Cardiac septum (tissue), 1 donor: Measurements from ENCODE around the gene SLC24A3. TPM values are rescaled to one million over a fixed set of nuclear protein-coding genes. Genes with fewer than 3 reads are reported as not detected.

ENCODE experiments used
- DNase-seq: peaks from one replicate; pipeline ENCODE4 v3.0.0-alpha.2; 2020; ENCODE audit warnings: low spot score
- intact Hi-C: fragments of 100-400 bp; cut with DNase I; formaldehyde crosslinking; loops from one replicate; pipeline ENCODE4 v1.14.0; 2022
- total RNA-seq: library from RNA; stranded (reverse); fragmentation: NEBNext Ultra II Directional; extraction: Animal tissue kit (Norgen Biotek cat#: 25700); gene quantifications from one replicate; pipeline ENCODE4 v1.2.1, GENCODE V29; 2021
- donor health status: DM: no; HTN: no; CAD: no.

Gene SLC24A3
- total RNA-seq, 1 donor from 2014 or later = 0.86 TPM

- no peak for DNase-seq
- intact Hi-C loops = no loop called here
Measured at GRCh38 chr20:19330038-19330437, 117.6 kb downstream of the SLC24A3 start.

- intact Hi-C loops = no loop called here
- DNase-seq = no peak
Measured at GRCh38 chr20:19330731-19331130, 118.3 kb downstream of the SLC24A3 start.

- DNase-seq = no peak
- intact Hi-C loops = no loop called here
Measured at GRCh38 chr20:19333563-19333962, 121.1 kb downstream of the SLC24A3 start.

- DNase-seq = no peak
- intact Hi-C loops = no loop called here
Measured at GRCh38 chr20:19335341-19335740, 122.9 kb downstream of the SLC24A3 start.

GRCh38 chr20:19335916-19336315, 123.5 kb downstream of the SLC24A3 start:
- DNase-seq = no peak
- intact Hi-C loops = no loop called here

GRCh38 chr20:19336631-19337030, 124.2 kb downstream of the SLC24A3 start:
- intact Hi-C loops = no loop called here
- DNase-seq = no peak

GRCh38 chr20:19338380-19338779, 125.9 kb downstream of the SLC24A3 start:
- no peak for DNase-seq
- intact Hi-C loops = no loop called here

GRCh38 chr20:19338960-19339359, 126.5 kb downstream of the SLC24A3 start:
- intact Hi-C loops = no loop called here
- no peak for DNase-seq

- DNase-seq = no peak
- intact Hi-C loops = no loop called here
Measured at GRCh38 chr20:19341348-19342053, 129.1 kb downstream of the SLC24A3 start.

- intact Hi-C loops = no loop called here
- DNase-seq = no peak
Measured at GRCh38 chr20:19344341-19344740, 131.9 kb downstream of the SLC24A3 start.

GRCh38 chr20:19347943-19348456, 135.6 kb downstream of the SLC24A3 start:
- intact Hi-C loops = no loop called here
- no peak for DNase-seq

- DNase-seq = no peak
- intact Hi-C loops = no loop called here
Measured at GRCh38 chr20:19348582-19348981, 136.1 kb downstream of the SLC24A3 start.

GRCh38 chr20:19349879-19350278, 137.4 kb downstream of the SLC24A3 start:
- intact Hi-C loops = no loop called here
- DNase-seq = no peak

GRCh38 chr20:19351542-19351941, 139.1 kb downstream of the SLC24A3 start:
- no peak for DNase-seq
- intact Hi-C loops = no loop called here

- DNase-seq = no peak
- intact Hi-C loops = no loop called here
Measured at GRCh38 chr20:19354950-19355349, 142.5 kb downstream of the SLC24A3 start.

- intact Hi-C loops = no loop called here
- DNase-seq = no peak
Measured at GRCh38 chr20:19361790-19362189, 149.3 kb downstream of the SLC24A3 start.

GRCh38 chr20:19363476-19363875, 151.0 kb downstream of the SLC24A3 start:
- intact Hi-C loops = no loop called here
- DNase-seq = no peak

GRCh38 chr20:19367591-19367990, 155.1 kb downstream of the SLC24A3 start:
- no peak for DNase-seq
- intact Hi-C loops = no loop called here

GRCh38 chr20:19368351-19368750, 155.9 kb downstream of the SLC24A3 start:
- intact Hi-C loops = no loop called here
- no peak for DNase-seq

GRCh38 chr20:19370076-19371075, 157.9 kb downstream of the SLC24A3 start:
- DNase-seq = no peak
- intact Hi-C loops = no loop called here

GRCh38 chr20:19371112-19371511, 158.7 kb downstream of the SLC24A3 start:
- no peak for DNase-seq
- intact Hi-C loops = no loop called here
